GM23338 (cell line): Measurements from ENCODE around the gene DMRTA2. TPM values are rescaled to one million over a fixed set of nuclear protein-coding genes. Genes with fewer than 3 reads are reported as not detected.

ENCODE experiments used
- ATAC-seq: fragments of 200-7000 bp; cut with Tn5 transposase; 3 replicates; pipeline ENCODE4 v1.9.1; 2020
- DNase-seq: peaks from one replicate; pipeline ENCODE4 v3.0.0-alpha.2; 2015; ENCODE audit warnings: low spot score
- H2AFZ ChIP-seq: fragments of 200-600 bp; sonication (generic); 2 replicates; pipeline ENCODE4 v1.8.0; 2016; ENCODE audit warnings: antibody characterized with exemption, mild to moderate bottlenecking, moderate library complexity
- H3F3A ChIP-seq: fragments of 200-600 bp; sonication (generic); replicated peaks from 2 replicates; pipeline ENCODE4 v1.8.0; 2017; ENCODE audit warnings: antibody characterized with exemption, mixed run types, low read depth
- H3K27ac ChIP-seq: fragments of 200-600 bp; sonication (generic); 2 replicates; pipeline ENCODE4 v1.6.1; 2016; ENCODE audit warnings: low read depth
- H3K27me3 ChIP-seq: fragments of 200-600 bp; sonication (generic); 2 replicates; pipeline ENCODE4 v1.8.0; 2016; ENCODE audit warnings: mild to moderate bottlenecking, mixed run types, moderate library complexity; ENCODE audit not compliant: insufficient read depth
- H3K36me3 ChIP-seq: fragments of 200-600 bp; sonication (generic); 2 replicates; pipeline ENCODE4 v1.8.0; 2016; ENCODE audit warnings: mild to moderate bottlenecking; ENCODE audit not compliant: insufficient read depth
- H3K4me1 ChIP-seq: fragments of 200-600 bp; sonication (generic); 2 replicates; pipeline ENCODE4 v1.8.0; 2016; ENCODE audit warnings: mild to moderate bottlenecking, moderate library complexity; ENCODE audit not compliant: insufficient read depth
- H3K4me2 ChIP-seq: fragments of 200-600 bp; sonication (generic); 2 replicates; pipeline ENCODE4 v1.7.1; 2017; ENCODE audit warnings: mixed run types
- H3K4me3 ChIP-seq: fragments of 200-600 bp; sonication (generic); 2 replicates; pipeline ENCODE4 v1.6.1; 2016; ENCODE audit warnings: mixed run types
- H3K79me2 ChIP-seq: fragments of 200-600 bp; sonication (generic); replicated peaks from 2 replicates; pipeline ENCODE4 v1.8.0; 2017; ENCODE audit warnings: mild to moderate bottlenecking; ENCODE audit not compliant: insufficient read depth
- H3K9me2 ChIP-seq: fragments of 200-600 bp; sonication (generic); 2 replicates; pipeline ENCODE4 v1.8.0; 2017; ENCODE audit not compliant: insufficient read depth
- H4K20me1 ChIP-seq: fragments of 200-600 bp; sonication (generic); replicated peaks from 2 replicates; pipeline ENCODE4 v1.8.0; 2017; ENCODE audit warnings: mild to moderate bottlenecking; ENCODE audit not compliant: insufficient read depth
- H3K27ac Mint-ChIP-seq: 2 replicates; pipeline ENCODE4 v1.8.0; 2020; ENCODE audit warnings: inconsistent platforms, mild to moderate bottlenecking, moderate library complexity, mixed read lengths
- H3K27me3 Mint-ChIP-seq: 3 replicates; pipeline ENCODE4 v1.8.0; 2022; ENCODE audit warnings: low read depth, mild to moderate bottlenecking, moderate library complexity, mixed read lengths, inconsistent platforms; ENCODE audit not compliant: insufficient read depth, poor library complexity
- H3K36me3 Mint-ChIP-seq: 3 replicates; pipeline ENCODE4 v1.8.0; 2021; ENCODE audit warnings: low read depth, mild to moderate bottlenecking, inconsistent platforms, moderate library complexity, mixed read lengths
- H3K4me1 Mint-ChIP-seq: 3 replicates; pipeline ENCODE4 v1.8.0; 2020; ENCODE audit warnings: mild to moderate bottlenecking, inconsistent platforms, mixed read lengths
- H3K4me3 Mint-ChIP-seq: 3 replicates; pipeline ENCODE4 v1.8.0; 2021; ENCODE audit warnings: moderate library complexity, mild to moderate bottlenecking, inconsistent platforms, mixed read lengths
- H3K9me3 Mint-ChIP-seq: 3 replicates; pipeline ENCODE4 v1.8.0; 2020; ENCODE audit warnings: moderate library complexity, mild to moderate bottlenecking, inconsistent platforms, mixed read lengths
- CREB1 ChIP-seq: fragments of 250-450 bp; sonication (Bioruptor Pico); IDR thresholded peaks from 2 replicates; pipeline ENCODE4 v1.5.0; 2020; ENCODE audit warnings: low read depth, mild to moderate bottlenecking, moderate library complexity
- CTCF ChIP-seq, 2 experiments: fragments of 200-600 bp in 1 of 2; sonication (generic) in 1 of 2; conservative IDR thresholded peaks; 2 replicates each; pipeline versions ENCODE4 v1.5.1 to v1.6.1; 2016 to 2017; ENCODE audit warnings: antibody characterized with exemption in 2 of 2, low read depth in 2 of 2, mild to moderate bottlenecking in 2 of 2, moderate library complexity in 1 of 2
- EZH2 ChIP-seq: fragments of 200-600 bp; sonication (generic); IDR thresholded peaks from one replicate; pipeline ENCODE4 v1.8.0; 2017; ENCODE audit warnings: antibody characterized with exemption, mild to moderate bottlenecking, low read depth; ENCODE audit not compliant: unreplicated experiment
- EZH2phosphoT487 ChIP-seq: fragments of 200-600 bp; sonication (generic); IDR thresholded peaks from one replicate; pipeline ENCODE4 v1.8.1; 2018; ENCODE audit warnings: antibody characterized with exemption; ENCODE audit not compliant: unreplicated experiment
- JUNB ChIP-seq: IDR thresholded peaks from one replicate; pipeline ENCODE4 v1.6.1; 2016; ENCODE audit warnings: antibody characterized with exemption; ENCODE audit not compliant: unreplicated experiment
- NANOG ChIP-seq: IDR thresholded peaks from 2 replicates; pipeline ENCODE4 v1.6.1; 2016; ENCODE audit warnings: antibody characterized with exemption, borderline replicate concordance
- POLR2AphosphoS5 ChIP-seq: IDR thresholded peaks from 2 replicates; pipeline ENCODE4 v1.6.1; 2016; ENCODE audit warnings: antibody characterized with exemption, low read depth
- REST ChIP-seq: IDR thresholded peaks from one replicate; pipeline ENCODE4 v1.6.1; 2018; ENCODE audit warnings: antibody characterized with exemption; ENCODE audit not compliant: unreplicated experiment
- STAT1 ChIP-seq: IDR thresholded peaks from one replicate; pipeline ENCODE4 v1.6.1; 2016; ENCODE audit warnings: antibody characterized with exemption; ENCODE audit not compliant: unreplicated experiment
- ZNF114 ChIP-seq: fragments of 250-450 bp; sonication (Bioruptor Pico); IDR thresholded peaks from 2 replicates; pipeline ENCODE4 v1.5.0; 2020; ENCODE audit warnings: mild to moderate bottlenecking, moderate library complexity
- ZNF331 ChIP-seq: fragments of 250-450 bp; sonication (Bioruptor Pico); IDR thresholded peaks from 2 replicates; pipeline ENCODE4 v1.5.0; 2020; ENCODE audit warnings: low read depth, mild to moderate bottlenecking, moderate library complexity
- polyA plus RNA-seq: library from polyadenylated mRNA; unstranded; fragments of >200 nt; fragmentation: Nextera tagmentation; extraction: Ambion mirVana; gene quantifications from 2 replicates; pipeline ENCODE4 v1.2.1, GENCODE V29; 2016
- total RNA-seq: library from RNA; depleted of rRNA; stranded (reverse); fragments of >200 nt; shearing (Covaris generic); gene quantifications from 2 replicates; pipeline ENCODE4 v1.2.3, GENCODE V29; 2014
- TF ChIP-seq, protein P1 (sequence below): fragments of 250-450 bp; sonication (Bioruptor Pico); IDR thresholded peaks from 2 replicates; pipeline ENCODE4 v1.5.0; 2020; ENCODE audit warnings: mild to moderate bottlenecking, moderate library complexity
- TF ChIP-seq, protein P2 (sequence below): IDR thresholded peaks from 2 replicates; pipeline ENCODE4 v1.6.1; 2016; ENCODE audit warnings: antibody characterized with exemption

Gene DMRTA2
- total and polyA plus RNA-seq, 2 experiments from 2014 or later, result 0.07 TPM; not detected in 1

GRCh38 chr1:50436489-50436888 lies 13.2 kb upstream of the DMRTA2 start:
- Histone ChIP-seq H3K4me1 (peaks cover 1% of the 10 kb centered on the region; the same call in 1 of the 2 replicates), H3F3A (no peaks in the 10 kb centered on the region), H3K4me2 (no peak overlapping the region), H2AFZ (no peak overlapping the region), H3K27ac (no peak overlapping the region), H4K20me1 (no peaks in the 10 kb centered on the region; the same call in 1 of the 2 replicates), H3K27me3 (peaks cover 36% of the 10 kb centered on the region), H3K79me2 (no peaks in the 10 kb centered on the region), H3K4me3 (no peak overlapping the region), H3K36me3 (no peaks in the 10 kb centered on the region; the same call in 1 of the 2 replicates), H3K9me2 (no peaks in the 10 kb centered on the region)
- H3K27me3 Mint-ChIP-seq, result peaks cover 26% of the 10 kb centered on the region
- no peak overlapping the region for H3K27ac Mint-ChIP-seq
- DNase-seq (no peak), ATAC-seq (no peak)
- H3K9me3 Mint-ChIP-seq, result no peaks in the 10 kb centered on the region
- no peak for TF ChIP-seq STAT1
- TF ChIP-seq CTCF (conservative IDR thresholded peaks at IDR 0.05; ENCODE audit: low read depth in 2 of 2), result no peak
- no peak for TF ChIP-seq EZH2phosphoT487
- TF ChIP-seq CREB1 (CRISPR knock-in tag), result no peak
- TF ChIP-seq REST, result no peak
- no peak for TF ChIP-seq ZNF331 (CRISPR knock-in tag)
- no peak for TF ChIP-seq ZNF114
- no peak for TF ChIP-seq NANOG
- TF ChIP-seq POLR2AphosphoS5, result no peak
- TF ChIP-seq JUNB, result no peak
- TF ChIP-seq, protein P1, sequence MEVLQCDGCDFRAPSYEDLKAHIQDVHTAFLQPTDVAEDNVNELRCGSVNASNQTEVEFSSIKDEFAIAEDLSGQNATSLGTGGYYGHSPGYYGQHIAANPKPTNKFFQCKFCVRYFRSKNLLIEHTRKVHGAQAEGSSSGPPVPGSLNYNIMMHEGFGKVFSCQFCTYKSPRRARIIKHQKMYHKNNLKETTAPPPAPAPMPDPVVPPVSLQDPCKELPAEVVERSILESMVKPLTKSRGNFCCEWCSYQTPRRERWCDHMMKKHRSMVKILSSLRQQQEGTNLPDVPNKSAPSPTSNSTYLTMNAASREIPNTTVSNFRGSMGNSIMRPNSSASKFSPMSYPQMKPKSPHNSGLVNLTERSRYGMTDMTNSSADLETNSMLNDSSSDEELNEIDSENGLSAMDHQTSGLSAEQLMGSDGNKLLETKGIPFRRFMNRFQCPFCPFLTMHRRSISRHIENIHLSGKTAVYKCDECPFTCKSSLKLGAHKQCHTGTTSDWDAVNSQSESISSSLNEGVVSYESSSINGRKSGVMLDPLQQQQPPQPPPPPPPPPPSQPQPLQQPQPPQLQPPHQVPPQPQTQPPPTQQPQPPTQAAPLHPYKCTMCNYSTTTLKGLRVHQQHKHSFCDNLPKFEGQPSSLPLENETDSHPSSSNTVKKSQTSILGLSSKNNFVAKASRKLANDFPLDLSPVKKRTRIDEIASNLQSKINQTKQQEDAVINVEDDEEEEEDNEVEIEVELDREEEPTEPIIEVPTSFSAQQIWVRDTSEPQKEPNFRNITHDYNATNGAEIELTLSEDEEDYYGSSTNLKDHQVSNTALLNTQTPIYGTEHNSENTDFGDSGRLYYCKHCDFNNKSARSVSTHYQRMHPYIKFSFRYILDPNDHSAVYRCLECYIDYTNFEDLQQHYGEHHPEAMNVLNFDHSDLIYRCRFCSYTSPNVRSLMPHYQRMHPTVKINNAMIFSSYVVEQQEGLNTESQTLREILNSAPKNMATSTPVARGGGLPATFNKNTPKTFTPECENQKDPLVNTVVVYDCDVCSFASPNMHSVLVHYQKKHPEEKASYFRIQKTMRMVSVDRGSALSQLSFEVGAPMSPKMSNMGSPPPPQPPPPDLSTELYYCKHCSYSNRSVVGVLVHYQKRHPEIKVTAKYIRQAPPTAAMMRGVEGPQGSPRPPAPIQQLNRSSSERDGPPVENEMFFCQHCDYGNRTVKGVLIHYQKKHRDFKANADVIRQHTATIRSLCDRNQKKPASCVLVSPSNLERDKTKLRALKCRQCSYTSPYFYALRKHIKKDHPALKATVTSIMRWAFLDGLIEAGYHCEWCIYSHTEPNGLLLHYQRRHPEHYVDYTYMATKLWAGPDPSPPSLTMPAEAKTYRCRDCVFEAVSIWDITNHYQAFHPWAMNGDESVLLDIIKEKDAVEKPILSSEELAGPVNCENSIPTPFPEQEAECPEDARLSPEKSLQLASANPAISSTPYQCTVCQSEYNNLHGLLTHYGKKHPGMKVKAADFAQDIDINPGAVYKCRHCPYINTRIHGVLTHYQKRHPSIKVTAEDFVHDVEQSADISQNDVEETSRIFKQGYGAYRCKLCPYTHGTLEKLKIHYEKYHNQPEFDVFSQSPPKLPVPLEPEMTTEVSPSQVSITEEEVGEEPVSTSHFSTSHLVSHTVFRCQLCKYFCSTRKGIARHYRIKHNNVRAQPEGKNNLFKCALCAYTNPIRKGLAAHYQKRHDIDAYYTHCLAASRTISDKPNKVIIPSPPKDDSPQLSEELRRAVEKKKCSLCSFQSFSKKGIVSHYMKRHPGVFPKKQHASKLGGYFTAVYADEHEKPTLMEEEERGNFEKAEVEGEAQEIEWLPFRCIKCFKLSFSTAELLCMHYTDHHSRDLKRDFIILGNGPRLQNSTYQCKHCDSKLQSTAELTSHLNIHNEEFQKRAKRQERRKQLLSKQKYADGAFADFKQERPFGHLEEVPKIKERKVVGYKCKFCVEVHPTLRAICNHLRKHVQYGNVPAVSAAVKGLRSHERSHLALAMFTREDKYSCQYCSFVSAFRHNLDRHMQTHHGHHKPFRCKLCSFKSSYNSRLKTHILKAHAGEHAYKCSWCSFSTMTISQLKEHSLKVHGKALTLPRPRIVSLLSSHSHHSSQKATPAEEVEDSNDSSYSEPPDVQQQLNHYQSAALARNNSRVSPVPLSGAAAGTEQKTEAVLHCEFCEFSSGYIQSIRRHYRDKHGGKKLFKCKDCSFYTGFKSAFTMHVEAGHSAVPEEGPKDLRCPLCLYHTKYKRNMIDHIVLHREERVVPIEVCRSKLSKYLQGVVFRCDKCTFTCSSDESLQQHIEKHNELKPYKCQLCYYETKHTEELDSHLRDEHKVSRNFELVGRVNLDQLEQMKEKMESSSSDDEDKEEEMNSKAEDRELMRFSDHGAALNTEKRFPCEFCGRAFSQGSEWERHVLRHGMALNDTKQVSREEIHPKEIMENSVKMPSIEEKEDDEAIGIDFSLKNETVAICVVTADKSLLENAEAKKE (CRISPR knock-in tag), result no peak
- TF ChIP-seq, protein P2, sequence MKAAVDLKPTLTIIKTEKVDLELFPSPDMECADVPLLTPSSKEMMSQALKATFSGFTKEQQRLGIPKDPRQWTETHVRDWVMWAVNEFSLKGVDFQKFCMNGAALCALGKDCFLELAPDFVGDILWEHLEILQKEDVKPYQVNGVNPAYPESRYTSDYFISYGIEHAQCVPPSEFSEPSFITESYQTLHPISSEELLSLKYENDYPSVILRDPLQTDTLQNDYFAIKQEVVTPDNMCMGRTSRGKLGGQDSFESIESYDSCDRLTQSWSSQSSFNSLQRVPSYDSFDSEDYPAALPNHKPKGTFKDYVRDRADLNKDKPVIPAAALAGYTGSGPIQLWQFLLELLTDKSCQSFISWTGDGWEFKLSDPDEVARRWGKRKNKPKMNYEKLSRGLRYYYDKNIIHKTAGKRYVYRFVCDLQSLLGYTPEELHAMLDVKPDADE, result no peak
- no peak for TF ChIP-seq EZH2
- H3K4me1 Mint-ChIP-seq, result no peaks in the 10 kb centered on the region; the same call in 2 of the 3 replicates
- H3K36me3 Mint-ChIP-seq, result no peaks in the 10 kb centered on the region; the same call in 2 of the 3 replicates
- no peak overlapping the region for H3K4me3 Mint-ChIP-seq
